IMR-90 (cell line): ENCODE results near the gene LRP5. TPM values are rescaled to one million over a fixed set of nuclear protein-coding genes. Genes with fewer than 3 reads are reported as not detected.

Experiments
- ATAC-seq: fragments of 200-7000 bp; cut with Tn5 transposase; 2 replicates; pipeline ENCODE4 v1.9.1; 2020; ENCODE audit warnings: low read depth, mild to moderate bottlenecking, moderate library complexity
- BruUV-seq: library from RNA; stranded (reverse); fragments of 400-500 nt; replicated peaks from 2 replicates; lab custom pipeline; 2021; lab: Mats Ljungman, UMichigan
- CTCF ChIA-PET: fragments of 300-600 bp; formaldehyde crosslinking; extraction: SDS; loops from one replicate; lab custom pipeline; 2021; ENCODE audit warnings: antibody characterized with exemption; lab: Yijun Ruan, JAX
- POLR2A ChIA-PET: fragments of 300-600 bp; sonication (Branson Sonifier 250); formaldehyde crosslinking; loops from one replicate; lab custom pipeline; 2022; ENCODE audit warnings: antibody characterized with exemption; ENCODE audit not compliant: unreplicated experiment; lab: Charles Lee
- DNase-seq: peaks from one replicate; pipeline ENCODE4 v3.0.0; 2013
- H2AFZ ChIP-seq: replicated peaks from 2 replicates; pipeline ENCODE3; 2013; ENCODE audit warnings: low read length, mild to moderate bottlenecking; ENCODE audit not compliant: poor library complexity
- H2AK5ac ChIP-seq: 2 replicates; pipeline ENCODE4 v1.6.1; 2013; ENCODE audit warnings: low read depth, low read length, inconsistent platforms
- H2AK9ac ChIP-seq: replicated peaks from 2 replicates; pipeline ENCODE3; 2013; ENCODE audit warnings: mild to moderate bottlenecking, low read depth, low read length, moderate library complexity; ENCODE audit not compliant: poor library complexity
- H2BK120ac ChIP-seq: 2 replicates; pipeline ENCODE4 v1.6.1; 2013; ENCODE audit warnings: low read depth, low read length, inconsistent platforms
- H2BK15ac ChIP-seq: 3 replicates; pipeline ENCODE4 v1.6.1; 2013; ENCODE audit warnings: low read depth, low read length, inconsistent platforms
- H2BK20ac ChIP-seq: 2 replicates; pipeline ENCODE4 v1.6.1; 2013; ENCODE audit warnings: low read depth, mild to moderate bottlenecking, inconsistent platforms, low read length, moderate library complexity
- H2BK5ac ChIP-seq: 2 replicates; pipeline ENCODE4 v1.6.1; 2013; ENCODE audit warnings: mild to moderate bottlenecking, low read depth, low read length, inconsistent platforms; ENCODE audit not compliant: poor library complexity, severe bottlenecking
- H3K14ac ChIP-seq: replicated peaks from 2 replicates; pipeline ENCODE4 v1.6.1; 2013; ENCODE audit warnings: low read depth, low read length, inconsistent platforms
- H3K18ac ChIP-seq: 2 replicates; pipeline ENCODE4 v1.6.1; 2013; ENCODE audit warnings: low read depth, low read length, control low read depth
- H3K23ac ChIP-seq: 2 replicates; pipeline ENCODE4 v1.6.1; 2013; ENCODE audit warnings: low read depth, low read length, inconsistent platforms
- H3K27ac ChIP-seq: 2 replicates; pipeline ENCODE4 v1.5.1; 2013; ENCODE audit warnings: mild to moderate bottlenecking, control low read depth, low read length; ENCODE audit not compliant: insufficient read depth
- H3K27me3 ChIP-seq: 2 replicates; pipeline ENCODE4 v1.6.1; 2013; ENCODE audit warnings: low read length; ENCODE audit not compliant: control insufficient read depth, insufficient read depth
- H3K36me3 ChIP-seq: 2 replicates; pipeline ENCODE4 v1.6.1; 2013; ENCODE audit warnings: low read length, mixed read lengths; ENCODE audit not compliant: control insufficient read depth, insufficient read depth
- H3K4ac ChIP-seq: 2 replicates; pipeline ENCODE4 v1.6.1; 2013; ENCODE audit warnings: low read depth, low read length, inconsistent platforms
- H3K4me1 ChIP-seq: 2 replicates; pipeline ENCODE4 v1.6.1; 2013; ENCODE audit warnings: low read length, mixed read lengths; ENCODE audit not compliant: control insufficient read depth, insufficient read depth
- H3K4me2 ChIP-seq: 2 replicates; pipeline ENCODE4 v1.6.1; 2013; ENCODE audit warnings: low read depth, mild to moderate bottlenecking, control low read depth, low read length, moderate library complexity
- H3K4me3 ChIP-seq: 2 replicates; pipeline ENCODE4 v1.5.1; 2013; ENCODE audit warnings: low read depth, mild to moderate bottlenecking, control low read depth, low read length, moderate library complexity; ENCODE audit not compliant: insufficient read depth
- H3K56ac ChIP-seq: 2 replicates; pipeline ENCODE4 v1.6.1; 2013; ENCODE audit warnings: low read length, inconsistent platforms; ENCODE audit not compliant: insufficient read depth; ENCODE audit errors: extremely low read depth
- H3K79me1 ChIP-seq, 2 experiments: 2 replicates each; pipeline ENCODE4 v1.6.1; 2013; ENCODE audit warnings: low read length in 2 of 2, inconsistent platforms in 1 of 2, low read depth in 1 of 2
- H3K9ac ChIP-seq: 2 replicates; pipeline ENCODE4 v1.6.1; 2013; ENCODE audit warnings: low read depth, low read length, control low read depth
- H3K9me1 ChIP-seq: 2 replicates; pipeline ENCODE4 v1.6.1; 2013; ENCODE audit warnings: low read length, inconsistent platforms; ENCODE audit not compliant: insufficient read depth
- H3K9me3 ChIP-seq: 2 replicates; pipeline ENCODE4 v1.6.1; 2013; ENCODE audit warnings: low read length; ENCODE audit not compliant: control insufficient read depth, insufficient read depth
- H4K20me1 ChIP-seq: 2 replicates; pipeline ENCODE4 v1.6.1; 2013; ENCODE audit warnings: low read length, inconsistent platforms; ENCODE audit not compliant: insufficient read depth
- H4K5ac ChIP-seq: 2 replicates; pipeline ENCODE4 v1.6.1; 2013; ENCODE audit warnings: mild to moderate bottlenecking, low read depth, low read length, control low read depth
- H4K8ac ChIP-seq, 2 experiments: 2 replicates each; pipeline ENCODE4 v1.6.1; 2013; ENCODE audit warnings: low read depth in 2 of 2, low read length in 2 of 2, control low read depth in 1 of 2, inconsistent platforms in 1 of 2
- H4K91ac ChIP-seq: 2 replicates; pipeline ENCODE4 v1.6.1; 2013; ENCODE audit warnings: low read depth, low read length, inconsistent platforms; ENCODE audit not compliant: insufficient read depth
- BHLHE40 ChIP-seq: fragments of 150-350 bp; IDR thresholded peaks from 2 replicates; pipeline ENCODE4 v1.6.1; 2016; ENCODE audit warnings: mild to moderate bottlenecking, low read depth, low read length
- CEBPB ChIP-seq: IDR thresholded peaks from 2 replicates; pipeline ENCODE4 v1.6.1; 2012; ENCODE audit warnings: low read depth, low read length, improper control_type of control experiment
- CHD1 ChIP-seq: IDR thresholded peaks from 2 replicates; pipeline ENCODE4 v1.6.1; 2012; ENCODE audit warnings: low read depth, low read length, improper control_type of control experiment
- CTCF ChIP-seq: conservative IDR thresholded peaks from 2 replicates; pipeline ENCODE4 v1.5.1; 2012; ENCODE audit warnings: mild to moderate bottlenecking, low read depth, low read length, improper control_type of control experiment
- ELK1 ChIP-seq: fragments of 150-350 bp; IDR thresholded peaks from 2 replicates; pipeline ENCODE4 v1.6.1; 2016; ENCODE audit warnings: low read depth, mild to moderate bottlenecking, low read length, moderate library complexity, borderline replicate concordance
- FOS ChIP-seq: fragments of 150-350 bp; IDR thresholded peaks from 2 replicates; pipeline ENCODE4 v1.6.1; 2016; ENCODE audit warnings: low read depth, low read length
- MAFK ChIP-seq: IDR thresholded peaks from 2 replicates; pipeline ENCODE4 v1.6.1; 2012; ENCODE audit warnings: low read depth, low read length, improper control_type of control experiment
- MAZ ChIP-seq: IDR thresholded peaks from 2 replicates; pipeline ENCODE4 v1.6.1; 2012; ENCODE audit warnings: low read depth, mild to moderate bottlenecking, low read length, improper control_type of control experiment, moderate library complexity, borderline replicate concordance
- MXI1 ChIP-seq: IDR thresholded peaks from 2 replicates; pipeline ENCODE4 v1.6.1; 2012; ENCODE audit warnings: low read depth, mild to moderate bottlenecking, low read length, moderate library complexity, borderline replicate concordance
- NFE2L2 ChIP-seq: fragments of 150-350 bp; IDR thresholded peaks from 2 replicates; pipeline ENCODE4 v1.6.1; 2016; ENCODE audit warnings: low read depth, mild to moderate bottlenecking, low read length
- POLR2A ChIP-seq: IDR thresholded peaks from 2 replicates; pipeline ENCODE4 v1.6.1; 2012; ENCODE audit warnings: mild to moderate bottlenecking, low read depth, low read length
- RAD21 ChIP-seq: IDR thresholded peaks from 2 replicates; pipeline ENCODE4 v1.6.1; 2012; ENCODE audit warnings: low read length, improper control_type of control experiment
- RCOR1 ChIP-seq: IDR thresholded peaks from 2 replicates; pipeline ENCODE4 v1.6.1; 2012; ENCODE audit warnings: mild to moderate bottlenecking, low read length, improper control_type of control experiment; ENCODE audit not compliant: insufficient replicate concordance
- RFX5 ChIP-seq: IDR thresholded peaks from 2 replicates; pipeline ENCODE4 v1.8.0; 2012; ENCODE audit warnings: low read depth, mild to moderate bottlenecking, low read length, moderate library complexity
- SMC3 ChIP-seq: fragments of 150-350 bp; IDR thresholded peaks from 2 replicates; pipeline ENCODE4 v1.6.1; 2016; ENCODE audit warnings: low read depth, mild to moderate bottlenecking, antibody characterized with exemption, low read length, moderate library complexity
- USF2 ChIP-seq: fragments of 150-350 bp; IDR thresholded peaks from 2 replicates; pipeline ENCODE4 v1.6.1; 2017; ENCODE audit warnings: mild to moderate bottlenecking, antibody characterized with exemption, low read length, low read depth
- WGBS, 2 experiments: methylation state at CpG; one replicate each; pipeline versions ENCODE4 v1.1.5 to v1.1.7; 2013; ENCODE audit warnings: missing lambda C conversion rate in 2 of 2; ENCODE audit not compliant: insufficient read length in 1 of 2; ENCODE audit errors: extremely low coverage in 2 of 2; 5-methylcytosine and 5-hydroxymethylcytosine counted together
- dilution Hi-C: fragments of 300-500 bp; cut with HindIII; formaldehyde crosslinking; loops from one replicate; pipeline ENCODE4 v1.14.3; 2018; ENCODE audit warnings: low sequenced_read_pairs; ENCODE audit not compliant: unreplicated experiment
- in situ Hi-C: fragments of 300-500 bp; cut with MboI; formaldehyde crosslinking; loops from 3 replicates; pipeline ENCODE4 v1.14.3; 2019; ENCODE audit warnings: low sequenced_read_pairs, inconsistent platforms, mixed read lengths
- intact Hi-C: fragments of 100-400 bp; cut with micrococcal nuclease; formaldehyde crosslinking; loops from 2 replicates; pipeline ENCODE4 v1.10.0; 2022
- polyA plus RNA-seq, 3 experiments: library from polyadenylated mRNA; depleted of rRNA; stranded (reverse); fragments of >200 nt; gene quantifications; 2 replicates each; pipeline ENCODE4 v1.2.3, GENCODE V29; 2012; ENCODE audit warnings: low replicate concordance in 1 of 3
- total RNA-seq: library from RNA; depleted of rRNA; stranded (reverse); fragments of >200 nt; gene quantifications from 2 replicates; pipeline ENCODE4 v1.2.3, GENCODE V29; 2012

LRP5 gene
- total and polyA plus RNA-seq, 2 of the 4 experiments (the other 2 are of a cell fraction), result 10.4 to 15.0 TPM

- no peak overlapping the region for H3K14ac ChIP-seq
- no peak overlapping the region for H3K56ac ChIP-seq
- H2BK5ac ChIP-seq, result no peak overlapping the region
- H2BK15ac ChIP-seq, result no peak overlapping the region
- H3K27me3 ChIP-seq, result no peaks in the 10 kb centered on the region
- no peak overlapping the region for H4K5ac ChIP-seq
- H3K36me3 ChIP-seq, result peaks cover 28% of the 10 kb centered on the region
- BruUV-seq, result no TSS peak
- no peaks in the 10 kb centered on the region for H3K9me3 ChIP-seq
- no peak overlapping the region for H2AFZ ChIP-seq
- WGBS, 2 experiments, result 100% methylated on average over 1 of the region's 8 CpGs; no CpG with 5 or more reads in 1 of the 2 experiments
- peaks cover 7% of the 10 kb centered on the region; the same call in 1 of the 2 replicates for H4K20me1 ChIP-seq
- intact Hi-C loops (no loop called here), dilution Hi-C loops (no loop called here), in situ Hi-C loops (no loop called here)
- H3K79me1 ChIP-seq, result peaks cover 2 to 4% of the 10 kb centered on the region in 2 experiments; a peak in 2 of 4 replicates
- no peak overlapping the region for H3K4me2 ChIP-seq
- peaks cover 14% of the 10 kb centered on the region for H3K4me1 ChIP-seq
- H4K91ac ChIP-seq, result no peak overlapping the region
- no peak overlapping the region for H3K4me3 ChIP-seq
- no peak overlapping the region for H2BK20ac ChIP-seq
- no peak overlapping the region for H3K23ac ChIP-seq
- no peak overlapping the region for H2BK120ac ChIP-seq
- no peak overlapping the region for H3K4ac ChIP-seq
- 0 out of 2 replicates have a peak, but pooled peaks cover 3% of the 10 kb centered on the region for H3K9me1 ChIP-seq
- ChIA-PET CTCF (no interaction called here), POLR2A (no interaction called here)
- no peak overlapping the region for H3K9ac ChIP-seq
- TF ChIP-seq FOS, result no peak
- no peak for TF ChIP-seq NFE2L2
- no peak for TF ChIP-seq CTCF
- TF ChIP-seq RAD21, result no peak
- no peak for TF ChIP-seq BHLHE40
- no peak for TF ChIP-seq USF2
- no peak for TF ChIP-seq SMC3
- TF ChIP-seq CHD1, result no peak
- no peak for TF ChIP-seq RFX5
- TF ChIP-seq CEBPB, result no peak
- no peak for TF ChIP-seq MAFK
- no peak for TF ChIP-seq MXI1
- no peak for TF ChIP-seq MAZ
- no peak for TF ChIP-seq POLR2A
- TF ChIP-seq RCOR1, result no peak
- no peak for TF ChIP-seq ELK1
- no peak overlapping the region for H3K18ac ChIP-seq
- H3K27ac ChIP-seq, result no peak overlapping the region
- H4K8ac ChIP-seq, result no peak overlapping the region
- ATAC-seq (no peak), DNase-seq (no peak)
- H2AK5ac ChIP-seq, result no peak overlapping the region
- no peak overlapping the region for H2AK9ac ChIP-seq
Observed at GRCh38 chr11:68369756-68370155, 57.4 kb downstream of the LRP5 start.
